Mammary epithelial cell (primary cell): ENCODE measurements around the gene DSCAM.

Experiments
- EZH2 ChIP-seq: IDR thresholded peaks from 2 replicates; pipeline ENCODE4 v1.6.1; 2012; ENCODE audit warnings: low read length, inconsistent platforms, borderline replicate concordance
- TF ChIP-seq, protein P1 (sequence below), 2 donors: IDR thresholded peaks in 1 of 2; conservative IDR thresholded peaks in 1 of 2; 2 replicates each; pipeline ENCODE4 v1.5.1; 2011 to 2012; ENCODE audit warnings: inconsistent platforms in 2 of 2, low read length in 2 of 2, mild to moderate bottlenecking in 2 of 2, control low read depth in 1 of 2, low read depth in 1 of 2; ENCODE audit not compliant: insufficient read depth in 1 of 2; ENCODE audit errors: extremely low read depth in 1 of 2

DNA sequence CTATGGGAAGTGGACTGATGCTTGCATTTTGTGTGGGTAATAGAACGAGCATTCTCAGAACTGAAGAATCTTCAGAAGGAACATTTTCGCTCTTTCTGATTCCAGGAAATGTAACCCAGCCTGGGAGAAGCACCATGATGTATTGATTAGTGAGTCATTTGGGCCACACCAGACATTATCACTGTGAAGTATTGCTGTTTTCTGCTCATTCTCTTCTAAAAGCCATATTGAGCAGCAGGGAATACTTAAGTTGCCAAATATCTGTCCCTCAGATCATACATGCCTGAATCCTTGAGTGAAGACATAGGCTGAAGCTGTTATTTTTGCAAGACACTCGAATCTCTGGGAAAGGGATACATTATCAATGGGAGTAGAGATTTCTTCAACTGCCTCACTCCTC is 766.6 kb downstream of the DSCAM start:
- TF ChIP-seq EZH2, result no peak
- TF ChIP-seq, protein P1, sequence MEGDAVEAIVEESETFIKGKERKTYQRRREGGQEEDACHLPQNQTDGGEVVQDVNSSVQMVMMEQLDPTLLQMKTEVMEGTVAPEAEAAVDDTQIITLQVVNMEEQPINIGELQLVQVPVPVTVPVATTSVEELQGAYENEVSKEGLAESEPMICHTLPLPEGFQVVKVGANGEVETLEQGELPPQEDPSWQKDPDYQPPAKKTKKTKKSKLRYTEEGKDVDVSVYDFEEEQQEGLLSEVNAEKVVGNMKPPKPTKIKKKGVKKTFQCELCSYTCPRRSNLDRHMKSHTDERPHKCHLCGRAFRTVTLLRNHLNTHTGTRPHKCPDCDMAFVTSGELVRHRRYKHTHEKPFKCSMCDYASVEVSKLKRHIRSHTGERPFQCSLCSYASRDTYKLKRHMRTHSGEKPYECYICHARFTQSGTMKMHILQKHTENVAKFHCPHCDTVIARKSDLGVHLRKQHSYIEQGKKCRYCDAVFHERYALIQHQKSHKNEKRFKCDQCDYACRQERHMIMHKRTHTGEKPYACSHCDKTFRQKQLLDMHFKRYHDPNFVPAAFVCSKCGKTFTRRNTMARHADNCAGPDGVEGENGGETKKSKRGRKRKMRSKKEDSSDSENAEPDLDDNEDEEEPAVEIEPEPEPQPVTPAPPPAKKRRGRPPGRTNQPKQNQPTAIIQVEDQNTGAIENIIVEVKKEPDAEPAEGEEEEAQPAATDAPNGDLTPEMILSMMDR (conservative IDR thresholded peaks at IDR 0.05 in 1 of 2, IDR thresholded peaks at IDR 0.05 in 1 of 2; ENCODE audit: extremely low read depth in 1 of 2, insufficient read depth in 1 of 2, low read depth in 1 of 2, low read length in 2 of 2), result no peak
